C4-2B (cell line): Measurements from ENCODE around the gene BMI1.

Experiments used
- H3K27ac ChIP-seq: fragments of 450-650 bp; 2 replicates; pipeline ENCODE4 v1.5.1; 2017
- ZFX ChIP-seq: fragments of 450-650 bp; IDR thresholded peaks from 2 replicates; pipeline ENCODE4 v1.6.1; 2017
- TF ChIP-seq, protein P1 (sequence below): fragments of 450-650 bp; conservative IDR thresholded peaks from 2 replicates; pipeline ENCODE4 v1.5.1; 2017; ENCODE audit warnings: mild to moderate bottlenecking

The BMI1 gene

DNA sequence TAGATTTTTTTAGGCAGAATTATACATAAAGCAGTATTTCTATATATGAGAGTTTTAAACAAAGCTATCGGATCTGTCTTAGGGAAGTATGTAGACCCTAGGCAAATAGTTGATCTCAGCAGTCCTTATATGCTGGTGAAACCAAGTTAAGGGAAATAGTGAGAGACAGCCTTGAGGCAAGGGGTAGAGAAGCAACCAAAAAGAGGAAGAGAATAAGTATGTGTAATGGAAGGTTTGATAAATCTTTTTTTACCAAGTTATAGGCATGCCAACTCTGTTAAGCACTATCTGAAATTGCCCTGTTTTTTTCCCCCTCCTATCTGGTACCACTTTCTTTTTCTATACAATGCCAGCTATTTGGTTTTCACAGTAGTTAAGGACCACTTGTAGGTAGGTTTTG lies 44.3 kb downstream of the BMI1 start:
- TF ChIP-seq, protein P1, sequence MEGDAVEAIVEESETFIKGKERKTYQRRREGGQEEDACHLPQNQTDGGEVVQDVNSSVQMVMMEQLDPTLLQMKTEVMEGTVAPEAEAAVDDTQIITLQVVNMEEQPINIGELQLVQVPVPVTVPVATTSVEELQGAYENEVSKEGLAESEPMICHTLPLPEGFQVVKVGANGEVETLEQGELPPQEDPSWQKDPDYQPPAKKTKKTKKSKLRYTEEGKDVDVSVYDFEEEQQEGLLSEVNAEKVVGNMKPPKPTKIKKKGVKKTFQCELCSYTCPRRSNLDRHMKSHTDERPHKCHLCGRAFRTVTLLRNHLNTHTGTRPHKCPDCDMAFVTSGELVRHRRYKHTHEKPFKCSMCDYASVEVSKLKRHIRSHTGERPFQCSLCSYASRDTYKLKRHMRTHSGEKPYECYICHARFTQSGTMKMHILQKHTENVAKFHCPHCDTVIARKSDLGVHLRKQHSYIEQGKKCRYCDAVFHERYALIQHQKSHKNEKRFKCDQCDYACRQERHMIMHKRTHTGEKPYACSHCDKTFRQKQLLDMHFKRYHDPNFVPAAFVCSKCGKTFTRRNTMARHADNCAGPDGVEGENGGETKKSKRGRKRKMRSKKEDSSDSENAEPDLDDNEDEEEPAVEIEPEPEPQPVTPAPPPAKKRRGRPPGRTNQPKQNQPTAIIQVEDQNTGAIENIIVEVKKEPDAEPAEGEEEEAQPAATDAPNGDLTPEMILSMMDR, result no peak
- no peak for TF ChIP-seq ZFX
- H3K27ac ChIP-seq, result no peak overlapping the region

DNA sequence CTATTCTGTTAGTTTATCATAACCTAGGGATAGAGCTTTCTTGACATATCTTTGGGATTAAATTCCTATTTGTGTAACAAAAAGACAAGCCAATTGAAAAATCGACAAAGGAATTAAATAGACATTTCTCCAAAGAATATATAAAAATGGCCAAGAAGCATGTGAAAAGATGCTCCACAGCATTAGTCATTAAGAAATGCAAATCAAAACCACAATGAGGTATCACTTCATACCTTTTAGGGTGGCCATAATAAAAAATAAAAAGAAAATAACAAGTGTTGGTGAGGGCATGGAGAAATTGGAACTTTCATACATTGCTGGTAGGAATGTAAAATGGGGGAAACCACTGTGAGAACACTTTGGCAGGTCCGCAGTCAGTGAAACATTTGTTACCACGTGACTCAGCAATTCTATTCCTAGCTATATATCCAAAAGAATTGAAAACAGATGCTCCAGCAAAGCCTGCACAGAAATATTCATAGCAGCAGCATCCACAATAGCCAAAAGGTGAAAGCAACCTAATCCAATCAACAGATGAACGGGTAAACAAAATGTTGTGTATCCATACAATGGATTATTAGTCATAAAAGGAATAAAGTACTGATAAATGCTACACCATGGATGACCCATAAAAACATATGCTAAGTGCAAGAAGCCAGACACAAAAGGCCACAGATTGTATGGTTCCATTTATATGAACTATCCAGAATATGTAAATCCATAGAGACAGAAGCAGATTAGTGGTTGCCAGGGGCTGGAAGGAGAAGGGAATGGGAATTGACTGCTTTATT lies 44.9 kb downstream of the BMI1 start:
- TF ChIP-seq ZFX, result no peak
- TF ChIP-seq, protein P1, result no peak
- no peak overlapping the region for H3K27ac ChIP-seq

DNA sequence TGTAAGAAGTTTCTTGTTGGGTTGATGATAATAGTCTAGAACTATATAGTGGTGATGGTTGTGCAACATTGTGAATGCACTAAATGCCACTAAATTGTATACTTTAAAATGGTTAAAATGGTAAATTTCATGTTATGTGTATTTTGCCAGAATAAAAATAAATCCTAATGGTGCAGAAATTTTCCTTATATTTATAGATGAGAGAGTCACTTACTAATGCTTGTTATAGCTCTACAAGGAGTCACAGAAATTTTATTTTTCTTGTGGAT lies 45.5 kb downstream of the BMI1 start:
- no peak overlapping the region for H3K27ac ChIP-seq
- TF ChIP-seq, protein P1, result no peak
- TF ChIP-seq ZFX, result no peak

DNA sequence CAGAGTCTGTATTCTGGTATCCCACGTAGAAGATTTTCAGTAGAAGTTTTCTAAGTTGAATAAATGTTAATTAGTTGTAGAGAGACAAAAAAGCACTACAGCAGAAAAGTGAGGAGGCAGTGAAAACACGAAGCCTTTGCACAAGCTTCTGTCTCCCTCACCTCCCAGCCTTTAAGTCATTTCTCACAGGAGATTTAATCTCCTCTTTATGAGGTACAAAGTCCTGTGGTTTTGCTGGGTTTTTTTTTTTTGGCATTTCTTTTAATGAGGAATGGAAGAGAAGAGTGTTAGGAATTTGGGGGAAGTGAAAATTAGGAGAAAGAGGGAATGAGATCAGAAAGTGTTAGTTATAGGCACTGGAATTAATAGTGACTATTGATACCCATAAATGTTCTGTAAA lies 45.9 kb downstream of the BMI1 start:
- TF ChIP-seq, protein P1, result no peak
- no peak overlapping the region for H3K27ac ChIP-seq

DNA sequence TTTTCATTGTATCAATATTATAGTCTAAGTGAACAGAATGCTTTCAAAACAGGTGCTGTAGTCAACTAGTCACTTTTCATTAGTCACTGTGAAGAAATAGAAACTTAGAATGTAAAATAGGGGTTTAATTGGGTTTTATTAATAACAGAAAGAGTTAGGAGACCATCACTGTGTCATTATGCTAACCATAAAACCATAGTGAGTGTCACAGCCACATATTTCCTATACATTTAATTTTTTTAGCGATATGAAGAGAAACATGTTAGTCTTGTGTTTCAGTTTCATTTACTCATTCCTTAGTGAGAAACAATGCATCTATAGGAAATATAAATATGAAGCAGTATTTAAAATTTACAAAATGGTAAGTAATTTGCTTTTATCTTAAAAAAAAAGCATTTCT lies 46.6 kb downstream of the BMI1 start:
- no peak overlapping the region for H3K27ac ChIP-seq
- TF ChIP-seq, protein P1, result no peak
- TF ChIP-seq ZFX, result no peak

DNA sequence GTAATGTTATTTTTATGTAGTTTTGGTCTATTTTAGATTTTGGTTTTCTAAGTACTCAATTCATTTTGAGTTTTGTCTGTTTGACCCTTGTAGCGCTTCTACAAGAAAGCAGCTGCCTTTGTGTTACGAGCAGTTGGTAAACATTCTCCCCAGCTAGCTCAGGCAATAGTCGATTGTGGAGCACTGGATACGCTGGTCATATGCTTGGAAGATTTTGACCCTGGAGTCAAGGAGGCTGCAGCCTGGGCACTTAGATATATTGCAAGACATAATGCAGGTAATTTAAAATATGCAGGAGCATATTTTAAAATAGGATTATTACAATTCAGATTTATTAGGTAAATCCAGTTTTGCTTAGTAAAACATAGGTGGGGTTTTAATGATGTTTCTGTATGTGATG lies 47.5 kb downstream of the BMI1 start:
- TF ChIP-seq, protein P1, result no peak
- TF ChIP-seq ZFX, result no peak
- H3K27ac ChIP-seq, result no peak overlapping the region

DNA sequence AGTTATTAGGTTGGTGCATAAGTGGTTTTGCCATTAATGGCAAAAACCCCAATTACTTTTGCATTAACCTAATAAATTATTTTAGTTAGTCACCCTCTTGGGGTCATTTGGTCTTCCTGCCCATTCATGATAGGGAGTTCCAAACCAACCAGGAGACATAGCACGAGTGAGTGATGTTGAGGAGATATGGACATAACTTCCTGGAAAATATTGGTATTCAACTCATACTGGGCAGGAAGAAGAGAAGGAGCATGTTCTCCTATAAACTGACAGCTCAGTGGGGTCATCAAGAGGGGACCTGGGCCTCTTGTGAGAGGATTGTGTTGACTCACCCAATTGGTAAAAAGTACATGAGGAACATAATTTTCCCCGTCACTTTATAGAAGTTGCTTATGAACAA lies 48.1 kb downstream of the BMI1 start:
- no peak overlapping the region for H3K27ac ChIP-seq
- TF ChIP-seq, protein P1, result no peak
- TF ChIP-seq ZFX, result no peak
